ENCODE results near the gene ZNF692.
"Not testable (repeated sequence)": the region's sequence is repeated elsewhere in the genome, so short reads cannot be mapped to it uniquely, and the experiment has no call there.

ZNF692 gene

GRCh38 chr1:248858891-248859889 lies at the start of gene ZNF692:
ZNF692 (minus strand) TSS chr1:248859085; CDS start chr1:248858309, 776 bp downstream.
- FAIRE-seq = no peak

GRCh38 chr1:248906753-248907661 lies 48.1 kb upstream of the ZNF692 start:
- FAIRE-seq = no peak

GRCh38 chr1:248906009-248906752 lies 47.3 kb upstream of the ZNF692 start, which contains the start of gene PGBD2:
PGBD2 (plus strand) TSS chr1:248906235; CDS start chr1:248913863, 7,628 bp downstream.
- no peak for FAIRE-seq

GRCh38 chr1:248905662-248906008 lies 46.8 kb upstream of the ZNF692 start:
- FAIRE-seq = no peak

- FAIRE-seq = no peak
Observed at GRCh38 chr1:248904437-248905216, 45.7 kb upstream of the ZNF692 start.

GRCh38 chr1:248901578-248901977 lies 42.7 kb upstream of the ZNF692 start:
- FAIRE-seq = no peak

GRCh38 chr1:248900637-248901036 lies 41.8 kb upstream of the ZNF692 start:
- FAIRE-seq = no peak

GRCh38 chr1:248897412-248898337 lies 38.8 kb upstream of the ZNF692 start:
- no peak for FAIRE-seq

- no peak for FAIRE-seq
Observed at GRCh38 chr1:248894837-248895236, 36.0 kb upstream of the ZNF692 start.

- FAIRE-seq = no peak
Observed at GRCh38 chr1:248892590-248892989, 33.7 kb upstream of the ZNF692 start.

GRCh38 chr1:248891758-248892157 lies 32.9 kb upstream of the ZNF692 start:
- no peak for FAIRE-seq

GRCh38 chr1:248890549-248891498 lies 31.9 kb upstream of the ZNF692 start:
- no peak for FAIRE-seq

GRCh38 chr1:248889914-248890243 lies 31.0 kb upstream of the ZNF692 start:
- not testable (repeated sequence) for FAIRE-seq

- no peak for FAIRE-seq
Observed at GRCh38 chr1:248886237-248886895, 27.5 kb upstream of the ZNF692 start.

- no peak for FAIRE-seq
Observed at GRCh38 chr1:248885646-248886045, 26.8 kb upstream of the ZNF692 start.

GRCh38 chr1:248884632-248885295 lies 25.9 kb upstream of the ZNF692 start:
- FAIRE-seq = no peak

- FAIRE-seq = not testable (repeated sequence)
Observed at GRCh38 chr1:248882427-248882826, 23.5 kb upstream of the ZNF692 start.

GRCh38 chr1:248881261-248881660 lies 22.4 kb upstream of the ZNF692 start:
- no peak for FAIRE-seq

Data from A204.1 (cell line).